Transverse colon (tissue), 4 donors: ENCODE results near the gene TECPR1. TPM values are rescaled to one million over a fixed set of nuclear protein-coding genes. Genes with fewer than 3 reads are reported as not detected.

ENCODE experiments used
- DNase-seq: peaks from one replicate; pipeline ENCODE4 v3.0.0-alpha.2; 2019
- H3K27ac ChIP-seq, 4 donors: fragments of 200-600 bp; sonication (generic); 2 replicates each; pipeline ENCODE4 v1.5.1; 2016 to 2018; ENCODE audit warnings: inconsistent platforms in 4 of 4
- H3K27me3 ChIP-seq: fragments of 200-600 bp; sonication (generic); 2 replicates; pipeline ENCODE4 v1.5.1; 2017; ENCODE audit warnings: inconsistent platforms
- H3K36me3 ChIP-seq, 4 donors: fragments of 200-600 bp; sonication (generic); 2 replicates each; pipeline ENCODE4 v1.5.1; 2017 to 2019; ENCODE audit warnings: inconsistent platforms in 4 of 4
- H3K4me1 ChIP-seq, 4 donors: fragments of 200-600 bp; sonication (generic); 2 replicates each; pipeline ENCODE4 v1.5.1; 2017 to 2020; ENCODE audit warnings: inconsistent platforms in 4 of 4
- H3K4me3 ChIP-seq, 4 donors: fragments of 200-600 bp; sonication (generic); 1 replicate in 1 of 4; 2 replicates in 3 of 4; pipeline versions ENCODE4 v1.5.1 to v1.6.1; 2017 to 2019; ENCODE audit warnings: inconsistent platforms in 4 of 4
- H3K9me3 ChIP-seq, 2 donors: fragments of 200-600 bp; sonication (generic); 2 replicates each; pipeline ENCODE4 v1.5.1; 2017 to 2019; ENCODE audit warnings: inconsistent platforms in 2 of 2
- EP300 ChIP-seq: sonication (generic); formaldehyde crosslinking; IDR thresholded peaks from one replicate; pipeline ENCODE4 v1.6.1; 2017; ENCODE audit warnings: antibody characterized with exemption, low read depth
- POLR2A ChIP-seq: fragments of 450-650 bp; IDR thresholded peaks from one replicate; pipeline ENCODE4 v1.6.1; 2016; ENCODE audit warnings: antibody characterized with exemption, mild to moderate bottlenecking, moderate library complexity
- POLR2AphosphoS5 ChIP-seq, 3 donors: sonication (generic); formaldehyde crosslinking; IDR thresholded peaks; one replicate each; pipeline ENCODE4 v1.6.1; 2016; ENCODE audit warnings: antibody characterized with exemption in 3 of 3
- WGBS, 2 donors: methylation state at CpG; one replicate each; pipeline ENCODE4 v1.1.5; 2018; ENCODE audit warnings: low coverage in 1 of 2; 5-methylcytosine and 5-hydroxymethylcytosine counted together
- in situ Hi-C, 4 donors: fragments of 200-750 bp; cut with MboI; loops; one replicate each; pipeline versions ENCODE4 v1.15.0 to v1.15.1; 2017; ENCODE audit warnings: low sequenced_read_pairs in 3 of 4, low pct_ligation_motif_present in 1 of 4, low pct_unique_long_range_greater_than_20kb in 1 of 4
- intact Hi-C: fragments of 100-400 bp; cut with DNase I; formaldehyde crosslinking; loops from one replicate; pipeline ENCODE4 v1.15.1; 2023; ENCODE audit warnings: low total_unique reads
- total RNA-seq, 4 donors: library from RNA; depleted of rRNA; stranded (reverse); fragments of >200 nt; gene quantifications; one replicate each; pipeline ENCODE4 v1.1.0, GENCODE V29; 2016
- TF ChIP-seq, protein P1 (sequence below), 5 experiments: fragments of 200-600 bp in 3 of 5; fragments of 450-650 bp in 2 of 5; sonication (generic) in 3 of 5; IDR thresholded peaks; 1 replicate in 2 of 5; 2 replicates in 3 of 5; pipeline ENCODE4 v1.5.1; 2016 to 2017; ENCODE audit warnings: antibody characterized with exemption in 5 of 5, inconsistent platforms in 3 of 5, mild to moderate bottlenecking in 2 of 5, moderate library complexity in 1 of 5

TECPR1 gene
- total RNA-seq, 4 donors from 2014 or later = 23.1 to 43.0 (median 28.8) TPM

DNA sequence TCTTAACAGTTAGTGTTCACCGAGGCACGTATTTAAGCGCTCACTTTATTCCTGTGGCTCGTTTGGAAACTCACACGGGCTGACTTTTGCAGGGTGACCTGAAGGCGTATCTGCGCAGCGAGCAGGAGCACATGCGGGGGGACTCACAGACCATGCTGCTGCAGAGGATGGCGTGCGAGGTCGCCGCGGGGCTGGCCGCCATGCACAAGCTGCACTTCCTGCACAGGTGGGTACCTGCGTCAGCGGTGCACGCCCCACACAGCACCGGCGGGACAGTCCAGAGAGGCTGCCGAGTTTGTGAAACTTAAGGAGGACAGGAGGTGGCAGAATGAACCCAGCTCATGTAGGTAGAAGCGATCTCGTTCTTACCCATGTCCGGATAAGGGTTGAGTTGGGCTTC lies 80.6 kb downstream of the TECPR1 start:
- Histone ChIP-seq H3K27me3 (no peaks in the 10 kb centered on the region), H3K36me3 (peaks cover 0 to 5% (median 0%) of the 10 kb centered on the region in 4 donors), H3K9me3 (no peaks in the 10 kb centered on the region), H3K4me1 (peaks cover 0 to 7% (median 0%) of the 10 kb centered on the region in 4 donors), H3K27ac (no peak overlapping the region), H3K4me3 (no peak overlapping the region)
- in situ Hi-C loops = loop anchor here in 2 of 4 donors (5.0 to 25.0 kb wide), 2 partner anchors 149 to 159 kb away; no protein-coding TSS in a partner anchor
- TF ChIP-seq POLR2AphosphoS5 (IDR thresholded peaks at IDR 0.05) (no peak), EP300 (no peak), POLR2A (no peak)
- TF ChIP-seq, protein P1, sequence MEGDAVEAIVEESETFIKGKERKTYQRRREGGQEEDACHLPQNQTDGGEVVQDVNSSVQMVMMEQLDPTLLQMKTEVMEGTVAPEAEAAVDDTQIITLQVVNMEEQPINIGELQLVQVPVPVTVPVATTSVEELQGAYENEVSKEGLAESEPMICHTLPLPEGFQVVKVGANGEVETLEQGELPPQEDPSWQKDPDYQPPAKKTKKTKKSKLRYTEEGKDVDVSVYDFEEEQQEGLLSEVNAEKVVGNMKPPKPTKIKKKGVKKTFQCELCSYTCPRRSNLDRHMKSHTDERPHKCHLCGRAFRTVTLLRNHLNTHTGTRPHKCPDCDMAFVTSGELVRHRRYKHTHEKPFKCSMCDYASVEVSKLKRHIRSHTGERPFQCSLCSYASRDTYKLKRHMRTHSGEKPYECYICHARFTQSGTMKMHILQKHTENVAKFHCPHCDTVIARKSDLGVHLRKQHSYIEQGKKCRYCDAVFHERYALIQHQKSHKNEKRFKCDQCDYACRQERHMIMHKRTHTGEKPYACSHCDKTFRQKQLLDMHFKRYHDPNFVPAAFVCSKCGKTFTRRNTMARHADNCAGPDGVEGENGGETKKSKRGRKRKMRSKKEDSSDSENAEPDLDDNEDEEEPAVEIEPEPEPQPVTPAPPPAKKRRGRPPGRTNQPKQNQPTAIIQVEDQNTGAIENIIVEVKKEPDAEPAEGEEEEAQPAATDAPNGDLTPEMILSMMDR (IDR thresholded peaks at IDR 0.05) = no peak
- intact Hi-C loops = no loop called here
- WGBS, 2 donors = 94 to 96% methylated on average over 3 to 24 of the region's 24 CpGs
- DNase-seq = no peak

DNA sequence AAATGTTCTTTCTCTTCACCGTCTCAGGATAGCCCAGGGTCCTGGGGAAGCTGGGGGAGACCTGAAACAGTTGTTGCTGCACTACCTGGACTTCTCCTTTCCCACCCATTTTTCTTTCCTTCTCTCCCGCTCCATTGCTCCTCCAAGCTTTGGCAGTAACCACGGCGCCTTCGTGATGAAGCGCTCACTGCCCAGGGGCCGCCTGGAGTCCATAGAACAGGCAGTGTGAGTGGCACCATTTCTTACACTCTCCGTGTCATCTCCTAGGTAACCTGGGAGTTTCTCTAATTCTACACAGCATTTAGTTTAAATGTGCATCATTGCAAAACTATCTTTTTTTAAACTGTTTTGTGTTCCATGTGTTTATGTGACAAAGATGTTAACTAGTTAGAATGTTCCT lies 81.1 kb downstream of the TECPR1 start:
- Histone ChIP-seq H3K9me3 (no peaks in the 10 kb centered on the region), H3K27me3 (no peaks in the 10 kb centered on the region), H3K36me3 (peaks cover 0 to 5% (median 0%) of the 10 kb centered on the region in 4 donors), H3K27ac (no peak overlapping the region), H3K4me3 (no peak overlapping the region), H3K4me1 (peaks cover 0 to 7% (median 0%) of the 10 kb centered on the region in 4 donors)
- DNase-seq = no peak
- TF ChIP-seq POLR2AphosphoS5 (IDR thresholded peaks at IDR 0.05) (no peak), POLR2A (no peak), EP300 (no peak)
- TF ChIP-seq, protein P1 (IDR thresholded peaks at IDR 0.05) = no peak
- 90 to 94% methylated on average over 4 to 8 of the region's 8 CpGs for WGBS, 2 donors
- in situ Hi-C loops (loop anchor here in 2 of 4 donors (5.0 to 25.0 kb wide), 2 partner anchors 149 to 159 kb away; no protein-coding TSS in a partner anchor), intact Hi-C loops (no loop called here)

DNA sequence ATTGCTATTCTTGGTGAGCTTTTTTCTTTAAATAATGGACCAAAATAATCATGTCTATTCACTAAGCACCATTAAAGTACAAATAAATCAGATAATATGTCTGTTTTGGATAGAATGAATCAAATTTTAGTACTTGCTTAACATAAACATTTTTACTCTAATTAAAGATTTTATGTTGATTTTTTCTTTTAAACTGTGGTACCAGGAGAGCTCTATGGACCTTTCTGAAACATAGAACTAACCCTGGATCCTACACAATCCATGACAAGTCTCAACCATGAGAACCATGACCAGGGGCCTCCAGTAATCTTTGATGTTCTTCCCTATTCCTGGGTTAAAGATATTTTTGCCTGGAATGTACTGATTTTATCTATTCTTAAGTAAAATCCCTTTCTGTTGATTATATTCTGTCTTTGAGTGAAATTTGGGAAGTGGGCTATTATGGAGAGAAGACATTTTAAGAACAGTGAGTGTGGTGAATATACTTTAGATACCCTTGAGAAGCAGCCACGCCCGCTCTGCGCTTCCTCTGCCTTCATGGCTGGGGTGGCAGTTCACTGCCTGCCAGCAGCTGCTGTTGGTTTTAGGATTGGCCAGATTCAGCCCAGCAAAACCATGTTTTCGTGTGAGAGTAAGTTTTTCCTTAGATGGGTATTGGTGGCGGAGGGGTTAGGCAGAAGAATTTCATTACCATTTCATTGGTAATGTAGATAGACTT lies 83.0 kb downstream of the TECPR1 start:
- no peak overlapping the region for H3K4me3 ChIP-seq
- H3K4me1 ChIP-seq = peaks cover 0 to 24% (median 4%) of the 10 kb centered on the region in 4 donors
- intact Hi-C loops = loop anchor here (5.0 kb wide), 2 partner anchors 62 to 147 kb away; partner anchors contain the start of gene LMTK2
- WGBS, 2 donors = 89 to 93% methylated on average over 3 to 5 of the region's 5 CpGs
- TF ChIP-seq, protein P1 (IDR thresholded peaks at IDR 0.05) = peak in 2 of 5 experiments; percentile 3 to 13
- no peak for TF ChIP-seq EP300
- H3K9me3 ChIP-seq = no peaks in the 10 kb centered on the region
- no peaks in the 10 kb centered on the region for H3K27me3 ChIP-seq
- peaks cover 0 to 5% (median 0%) of the 10 kb centered on the region in 4 donors for H3K36me3 ChIP-seq
- DNase-seq = no peak
- no peak overlapping the region for H3K27ac ChIP-seq
- in situ Hi-C loops = loop anchor here in 2 of 4 donors (10.0 to 25.0 kb wide), 2 partner anchors 144 to 157 kb away; no protein-coding TSS in a partner anchor

DNA sequence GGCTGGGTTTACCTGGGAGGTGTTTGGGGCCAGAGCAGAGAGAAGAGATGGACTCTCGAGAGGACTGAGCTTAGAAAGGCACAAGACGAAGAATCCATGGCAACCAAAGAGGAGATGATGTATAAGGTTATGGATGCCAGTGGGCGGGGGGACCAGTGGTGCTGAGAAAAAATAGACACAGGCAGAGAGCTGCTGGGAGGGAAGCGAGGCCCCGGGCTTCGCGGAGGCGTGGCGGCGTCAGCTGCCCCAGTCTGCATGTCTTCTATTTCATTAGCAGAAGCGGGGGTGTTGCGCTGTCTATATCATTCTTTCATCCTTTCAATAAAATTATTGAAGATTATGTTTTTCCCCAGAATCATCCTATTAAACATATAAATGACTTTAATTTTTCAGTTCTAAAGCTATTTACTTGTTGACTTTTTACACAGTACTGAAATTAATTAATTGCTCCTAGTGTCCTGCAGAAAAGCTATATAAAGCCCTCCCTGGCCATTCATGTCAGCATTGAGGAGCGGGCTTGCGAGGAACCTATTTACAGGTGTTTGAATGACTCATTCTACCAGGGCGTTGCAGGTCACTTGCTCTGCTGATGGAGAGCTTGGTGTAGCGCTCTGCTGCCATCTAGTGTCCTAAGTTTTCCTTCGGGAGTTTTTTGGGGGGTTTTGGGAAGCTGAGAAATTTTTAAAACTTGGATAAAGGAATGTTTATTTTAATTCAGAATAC lies 83.7 kb downstream of the TECPR1 start:
- H3K36me3 ChIP-seq = peaks cover 0 to 5% (median 0%) of the 10 kb centered on the region in 4 donors
- H3K27me3 ChIP-seq = no peaks in the 10 kb centered on the region
- no peak overlapping the region for H3K4me3 ChIP-seq
- in situ Hi-C loops = loop anchor here in 2 of 4 donors (10.0 to 25.0 kb wide), 2 partner anchors 144 to 156 kb away; no protein-coding TSS in a partner anchor
- H3K4me1 ChIP-seq = peaks cover 0 to 31% (median 11%) of the 10 kb centered on the region in 4 donors
- intact Hi-C loops = loop anchor here (5.0 kb wide), 2 partner anchors 61 to 146 kb away; partner anchors contain the start of gene LMTK2
- no peak for TF ChIP-seq POLR2A
- TF ChIP-seq, protein P1 (IDR thresholded peaks at IDR 0.05) = peak; percentile 82 to 88 (median 87)
- TF ChIP-seq POLR2AphosphoS5 (IDR thresholded peaks at IDR 0.05) = no peak
- 65 to 74% methylated on average over 13 to 17 of the region's 17 CpGs for WGBS, 2 donors
- DNase-seq = peak; percentile 76
- H3K27ac ChIP-seq = no peak overlapping the region
- H3K9me3 ChIP-seq = no peaks in the 10 kb centered on the region
